GM11168 (cell line): Measurements from ENCODE around the gene ACAD10.
"Not testable (repeated sequence)": the region's sequence is repeated elsewhere in the genome, so short reads cannot be mapped to it uniquely, and the experiment has no call there.

Source experiments
- in situ Hi-C: fragments of 300-500 bp; cut with MboI; formaldehyde crosslinking; loops from one replicate; pipeline ENCODE4 v1.12.0; 2022; ENCODE audit warnings: low sequenced_read_pairs; ENCODE audit not compliant: unreplicated experiment

ACAD10 gene

GRCh38 chr12:111685811-111686573 is at the start of gene ACAD10, which contains the start of gene BRAP:
Gene ACAD10 (plus strand): TSS chr12:111686053. CDS start chr12:111692710, 6,657 bp downstream.
Gene BRAP (minus strand): TSS chr12:111685956. CDS start chr12:111685792, 164 bp downstream.
- in situ Hi-C loops: no loop called here

- in situ Hi-C loops: no loop called here
These were observed 49.5 kb upstream of the ACAD10 start for GRCh38 chr12:111636209-111636945.

GRCh38 chr12:111638556-111638955 is 47.3 kb upstream of the ACAD10 start:
- in situ Hi-C loops: no loop called here

- in situ Hi-C loops: no loop called here
These were observed 45.3 kb upstream of the ACAD10 start for GRCh38 chr12:111640506-111640905.

GRCh38 chr12:111642681-111643426 is 43.0 kb upstream of the ACAD10 start:
- in situ Hi-C loops: no loop called here

GRCh38 chr12:111643427-111643826 is 42.4 kb upstream of the ACAD10 start:
- in situ Hi-C loops: no loop called here

- in situ Hi-C loops: no loop called here
These were observed 40.4 kb upstream of the ACAD10 start for GRCh38 chr12:111645433-111645832.

- in situ Hi-C loops: no loop called here
These were observed 34.9 kb upstream of the ACAD10 start for GRCh38 chr12:111650912-111651311.

- in situ Hi-C loops: not testable (repeated sequence)
These were observed 33.3 kb upstream of the ACAD10 start for GRCh38 chr12:111652530-111652929.

GRCh38 chr12:111653596-111653995 is 32.3 kb upstream of the ACAD10 start:
- in situ Hi-C loops: no loop called here

GRCh38 chr12:111655356-111655755 is 30.5 kb upstream of the ACAD10 start:
- in situ Hi-C loops: no loop called here

- in situ Hi-C loops: no loop called here
These were observed 29.8 kb upstream of the ACAD10 start for GRCh38 chr12:111656016-111656415.

GRCh38 chr12:111664499-111664898 is 21.4 kb upstream of the ACAD10 start:
- in situ Hi-C loops: no loop called here

- in situ Hi-C loops: no loop called here
These were observed 20.6 kb upstream of the ACAD10 start for GRCh38 chr12:111664961-111665865.

- in situ Hi-C loops: no loop called here
These were observed 13.0 kb upstream of the ACAD10 start for GRCh38 chr12:111672822-111673381.

- in situ Hi-C loops: no loop called here
These were observed 12.3 kb upstream of the ACAD10 start for GRCh38 chr12:111673503-111673902.

- in situ Hi-C loops: no loop called here
These were observed 8.7 kb upstream of the ACAD10 start for GRCh38 chr12:111677186-111677585.

- in situ Hi-C loops: not testable (repeated sequence)
These were observed 1.2 kb upstream of the ACAD10 start for GRCh38 chr12:111684485-111685198.

- in situ Hi-C loops: no loop called here
These were observed 487 bp upstream of the ACAD10 start for GRCh38 chr12:111685322-111685810.
